ENCODE results near the gene PXDC1. TPM values are rescaled to one million over a fixed set of nuclear protein-coding genes. Genes with fewer than 3 reads are reported as not detected.
"Not testable (repeated sequence)": the region's sequence is repeated elsewhere in the genome, so short reads cannot be mapped to it uniquely, and the experiment has no call there.

Gene PXDC1
- total RNA-seq, 1 experiment from 2014 or later, result 24.9 TPM

GRCh38 chr6:3782876-3783832 lies 31.6 kb upstream of the PXDC1 start:
- DNase-seq (ENCODE audit: low read depth), result no peak

- DNase-seq (ENCODE audit: low read depth), result no peak
Measured at GRCh38 chr6:3781504-3781903, 30.0 kb upstream of the PXDC1 start.

- DNase-seq (ENCODE audit: low read depth), result no peak
Measured at GRCh38 chr6:3779574-3779849, 28.0 kb upstream of the PXDC1 start.

GRCh38 chr6:3778701-3779573 lies 27.4 kb upstream of the PXDC1 start:
- DNase-seq (ENCODE audit: low read depth), result no peak

- no peak for DNase-seq (ENCODE audit: low read depth)
Measured at GRCh38 chr6:3777730-3778461, 26.4 kb upstream of the PXDC1 start.

GRCh38 chr6:3776881-3777507 lies 25.5 kb upstream of the PXDC1 start:
- no peak for DNase-seq (ENCODE audit: low read depth)

- no peak for DNase-seq (ENCODE audit: low read depth)
Measured at GRCh38 chr6:3775847-3776246, 24.3 kb upstream of the PXDC1 start.

GRCh38 chr6:3775386-3775785 lies 23.9 kb upstream of the PXDC1 start:
- DNase-seq (ENCODE audit: low read depth), result no peak

GRCh38 chr6:3773678-3774298 lies 22.3 kb upstream of the PXDC1 start:
- peak; percentile 47 for DNase-seq (ENCODE audit: low read depth)

GRCh38 chr6:3772127-3772999 lies 20.9 kb upstream of the PXDC1 start:
- DNase-seq (ENCODE audit: low read depth), result not testable (repeated sequence)

- DNase-seq (ENCODE audit: low read depth), result no peak
Measured at GRCh38 chr6:3771407-3772011, 20.0 kb upstream of the PXDC1 start.

GRCh38 chr6:3770023-3770720 lies 18.7 kb upstream of the PXDC1 start:
- no peak for DNase-seq (ENCODE audit: low read depth)

GRCh38 chr6:3769610-3770009 lies 18.1 kb upstream of the PXDC1 start:
- DNase-seq (ENCODE audit: low read depth), result no peak

GRCh38 chr6:3768502-3768901 lies 17.0 kb upstream of the PXDC1 start:
- DNase-seq (ENCODE audit: low read depth), result no peak

GRCh38 chr6:3767483-3767882 lies 16.0 kb upstream of the PXDC1 start:
- DNase-seq (ENCODE audit: low read depth), result not testable (repeated sequence)

- DNase-seq (ENCODE audit: low read depth), result peak; percentile 84
Measured at GRCh38 chr6:3766214-3766613, 14.7 kb upstream of the PXDC1 start.

GRCh38 chr6:3765415-3765814 lies 13.9 kb upstream of the PXDC1 start:
- no peak for DNase-seq (ENCODE audit: low read depth)

GRCh38 chr6:3764516-3765335 lies 13.2 kb upstream of the PXDC1 start:
- DNase-seq (ENCODE audit: low read depth), result no peak
